WTC11 (cell line): Measurements from ENCODE around the gene AKT3.

ENCODE experiments used
- GTF2I ChIP-seq: fragments of 250-450 bp; sonication (Bioruptor Pico); conservative IDR thresholded peaks from 2 replicates; pipeline ENCODE4 v1.4.0; 2021; ENCODE audit warnings: mild to moderate bottlenecking
- NFYB ChIP-seq: sonication (generic); formaldehyde crosslinking; conservative IDR thresholded peaks from 2 replicates; pipeline ENCODE4 v1.8.0; 2022; ENCODE audit warnings: low read depth, missing genetic modification reagents
- TEAD4 ChIP-seq: sonication (generic); formaldehyde crosslinking; IDR thresholded peaks from 2 replicates; pipeline ENCODE4 v1.8.0; 2022; ENCODE audit warnings: mild to moderate bottlenecking, missing genetic modification reagents
- ZNF232 ChIP-seq: sonication (generic); formaldehyde crosslinking; IDR thresholded peaks from 2 replicates; pipeline ENCODE4 v1.8.0; 2022; ENCODE audit warnings: mild to moderate bottlenecking, missing genetic modification reagents
- TF ChIP-seq, protein P1 (sequence below): sonication (generic); formaldehyde crosslinking; IDR thresholded peaks from 2 replicates; pipeline ENCODE4 v1.8.0; 2022; ENCODE audit warnings: mild to moderate bottlenecking, missing genetic modification reagents
- TF ChIP-seq, protein P2 (sequence below): fragments of 200-600 bp; IDR thresholded peaks from 2 replicates; pipeline ENCODE4 v1.8.0; 2022; ENCODE audit warnings: antibody characterized with exemption
- TF ChIP-seq, protein P3 (sequence below): sonication (generic); formaldehyde crosslinking; IDR thresholded peaks from 2 replicates; pipeline ENCODE4 v1.8.1; 2022; ENCODE audit warnings: low read depth, missing genetic modification reagents, borderline replicate concordance
- TF ChIP-seq, protein P4 (sequence below): sonication (generic); formaldehyde crosslinking; IDR thresholded peaks from 2 replicates; pipeline ENCODE4 v1.8.0; 2022; ENCODE audit warnings: mild to moderate bottlenecking, missing genetic modification reagents
- TF ChIP-seq, protein P5 (sequence below): sonication (generic); formaldehyde crosslinking; IDR thresholded peaks from 2 replicates; pipeline ENCODE4 v1.8.1; 2023; ENCODE audit warnings: mild to moderate bottlenecking, missing genetic modification reagents, moderate library complexity
- TF ChIP-seq, protein P6 (sequence below): fragments of 250-450 bp; sonication (Bioruptor Pico); IDR thresholded peaks from 2 replicates; pipeline ENCODE4 v2.1.2; 2022; ENCODE audit warnings: mild to moderate bottlenecking, moderate library complexity

DNA sequence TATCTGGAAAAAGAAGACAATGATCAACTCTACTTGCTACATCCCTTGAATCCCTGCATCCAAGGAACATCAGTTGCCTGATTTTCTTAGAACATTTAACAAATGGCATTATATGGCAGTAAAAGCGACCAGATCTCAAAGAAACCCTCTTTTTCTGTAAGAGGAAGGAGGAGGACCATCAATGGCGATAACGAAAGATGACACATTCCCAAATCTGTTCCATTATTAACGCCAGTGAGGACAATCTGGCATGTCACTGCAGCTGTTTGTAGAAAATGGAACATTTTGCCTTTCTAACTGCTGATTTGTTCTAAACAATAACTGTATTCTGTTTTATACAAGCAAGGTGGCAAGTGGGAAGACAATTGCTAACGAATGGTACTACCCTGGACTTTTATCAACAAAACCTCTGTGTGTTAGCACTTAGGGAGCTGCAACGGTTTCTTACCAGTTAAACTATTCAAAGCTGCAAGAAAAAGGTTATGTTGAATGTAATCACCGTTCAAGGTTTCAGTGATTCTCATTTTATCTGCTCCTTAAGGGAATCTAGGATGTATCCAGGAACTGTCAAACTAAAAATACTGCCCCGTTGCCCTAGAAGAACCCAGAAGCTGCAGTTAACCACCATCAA is 342.3 kb downstream of the AKT3 start:
- TF ChIP-seq, protein P1, sequence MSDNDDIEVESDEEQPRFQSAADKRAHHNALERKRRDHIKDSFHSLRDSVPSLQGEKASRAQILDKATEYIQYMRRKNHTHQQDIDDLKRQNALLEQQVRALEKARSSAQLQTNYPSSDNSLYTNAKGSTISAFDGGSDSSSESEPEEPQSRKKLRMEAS (CRISPR knock-in tag) = no peak
- TF ChIP-seq, protein P2, sequence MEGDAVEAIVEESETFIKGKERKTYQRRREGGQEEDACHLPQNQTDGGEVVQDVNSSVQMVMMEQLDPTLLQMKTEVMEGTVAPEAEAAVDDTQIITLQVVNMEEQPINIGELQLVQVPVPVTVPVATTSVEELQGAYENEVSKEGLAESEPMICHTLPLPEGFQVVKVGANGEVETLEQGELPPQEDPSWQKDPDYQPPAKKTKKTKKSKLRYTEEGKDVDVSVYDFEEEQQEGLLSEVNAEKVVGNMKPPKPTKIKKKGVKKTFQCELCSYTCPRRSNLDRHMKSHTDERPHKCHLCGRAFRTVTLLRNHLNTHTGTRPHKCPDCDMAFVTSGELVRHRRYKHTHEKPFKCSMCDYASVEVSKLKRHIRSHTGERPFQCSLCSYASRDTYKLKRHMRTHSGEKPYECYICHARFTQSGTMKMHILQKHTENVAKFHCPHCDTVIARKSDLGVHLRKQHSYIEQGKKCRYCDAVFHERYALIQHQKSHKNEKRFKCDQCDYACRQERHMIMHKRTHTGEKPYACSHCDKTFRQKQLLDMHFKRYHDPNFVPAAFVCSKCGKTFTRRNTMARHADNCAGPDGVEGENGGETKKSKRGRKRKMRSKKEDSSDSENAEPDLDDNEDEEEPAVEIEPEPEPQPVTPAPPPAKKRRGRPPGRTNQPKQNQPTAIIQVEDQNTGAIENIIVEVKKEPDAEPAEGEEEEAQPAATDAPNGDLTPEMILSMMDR = no peak
- no peak for TF ChIP-seq GTF2I (CRISPR knock-in tag)
- TF ChIP-seq, protein P3, sequence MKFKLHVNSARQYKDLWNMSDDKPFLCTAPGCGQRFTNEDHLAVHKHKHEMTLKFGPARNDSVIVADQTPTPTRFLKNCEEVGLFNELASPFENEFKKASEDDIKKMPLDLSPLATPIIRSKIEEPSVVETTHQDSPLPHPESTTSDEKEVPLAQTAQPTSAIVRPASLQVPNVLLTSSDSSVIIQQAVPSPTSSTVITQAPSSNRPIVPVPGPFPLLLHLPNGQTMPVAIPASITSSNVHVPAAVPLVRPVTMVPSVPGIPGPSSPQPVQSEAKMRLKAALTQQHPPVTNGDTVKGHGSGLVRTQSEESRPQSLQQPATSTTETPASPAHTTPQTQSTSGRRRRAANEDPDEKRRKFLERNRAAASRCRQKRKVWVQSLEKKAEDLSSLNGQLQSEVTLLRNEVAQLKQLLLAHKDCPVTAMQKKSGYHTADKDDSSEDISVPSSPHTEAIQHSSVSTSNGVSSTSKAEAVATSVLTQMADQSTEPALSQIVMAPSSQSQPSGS = no peak
- TF ChIP-seq, protein P4, sequence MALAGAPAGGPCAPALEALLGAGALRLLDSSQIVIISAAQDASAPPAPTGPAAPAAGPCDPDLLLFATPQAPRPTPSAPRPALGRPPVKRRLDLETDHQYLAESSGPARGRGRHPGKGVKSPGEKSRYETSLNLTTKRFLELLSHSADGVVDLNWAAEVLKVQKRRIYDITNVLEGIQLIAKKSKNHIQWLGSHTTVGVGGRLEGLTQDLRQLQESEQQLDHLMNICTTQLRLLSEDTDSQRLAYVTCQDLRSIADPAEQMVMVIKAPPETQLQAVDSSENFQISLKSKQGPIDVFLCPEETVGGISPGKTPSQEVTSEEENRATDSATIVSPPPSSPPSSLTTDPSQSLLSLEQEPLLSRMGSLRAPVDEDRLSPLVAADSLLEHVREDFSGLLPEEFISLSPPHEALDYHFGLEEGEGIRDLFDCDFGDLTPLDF (CRISPR knock-in tag) = no peak
- TF ChIP-seq, protein P5, sequence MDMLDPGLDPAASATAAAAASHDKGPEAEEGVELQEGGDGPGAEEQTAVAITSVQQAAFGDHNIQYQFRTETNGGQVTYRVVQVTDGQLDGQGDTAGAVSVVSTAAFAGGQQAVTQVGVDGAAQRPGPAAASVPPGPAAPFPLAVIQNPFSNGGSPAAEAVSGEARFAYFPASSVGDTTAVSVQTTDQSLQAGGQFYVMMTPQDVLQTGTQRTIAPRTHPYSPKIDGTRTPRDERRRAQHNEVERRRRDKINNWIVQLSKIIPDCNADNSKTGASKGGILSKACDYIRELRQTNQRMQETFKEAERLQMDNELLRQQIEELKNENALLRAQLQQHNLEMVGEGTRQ (CRISPR knock-in tag) = no peak
- no peak for TF ChIP-seq NFYB (CRISPR knock-in tag)
- TF ChIP-seq, protein P6, sequence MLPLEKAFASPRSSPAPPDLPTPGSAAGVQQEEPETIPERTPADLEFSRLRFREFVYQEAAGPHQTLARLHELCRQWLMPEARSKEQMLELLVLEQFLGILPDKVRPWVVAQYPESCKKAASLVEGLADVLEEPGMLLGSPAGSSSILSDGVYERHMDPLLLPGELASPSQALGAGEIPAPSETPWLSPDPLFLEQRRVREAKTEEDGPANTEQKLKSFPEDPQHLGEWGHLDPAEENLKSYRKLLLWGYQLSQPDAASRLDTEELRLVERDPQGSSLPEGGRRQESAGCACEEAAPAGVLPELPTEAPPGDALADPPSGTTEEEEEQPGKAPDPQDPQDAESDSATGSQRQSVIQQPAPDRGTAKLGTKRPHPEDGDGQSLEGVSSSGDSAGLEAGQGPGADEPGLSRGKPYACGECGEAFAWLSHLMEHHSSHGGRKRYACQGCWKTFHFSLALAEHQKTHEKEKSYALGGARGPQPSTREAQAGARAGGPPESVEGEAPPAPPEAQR (CRISPR knock-in tag) = no peak
- TF ChIP-seq TEAD4 (CRISPR knock-in tag) = no peak
- TF ChIP-seq ZNF232 (CRISPR knock-in tag) = no peak
